HG03097 (cell line): ENCODE results near the gene FGF1.

Source experiments
- ATAC-seq: cut with Tn5 transposase; IDR thresholded peaks from one replicate; pipeline ENCODE4 v1.9.1; 2021; ENCODE audit not compliant: unreplicated experiment, low FRiP score

The FGF1 gene

DNA sequence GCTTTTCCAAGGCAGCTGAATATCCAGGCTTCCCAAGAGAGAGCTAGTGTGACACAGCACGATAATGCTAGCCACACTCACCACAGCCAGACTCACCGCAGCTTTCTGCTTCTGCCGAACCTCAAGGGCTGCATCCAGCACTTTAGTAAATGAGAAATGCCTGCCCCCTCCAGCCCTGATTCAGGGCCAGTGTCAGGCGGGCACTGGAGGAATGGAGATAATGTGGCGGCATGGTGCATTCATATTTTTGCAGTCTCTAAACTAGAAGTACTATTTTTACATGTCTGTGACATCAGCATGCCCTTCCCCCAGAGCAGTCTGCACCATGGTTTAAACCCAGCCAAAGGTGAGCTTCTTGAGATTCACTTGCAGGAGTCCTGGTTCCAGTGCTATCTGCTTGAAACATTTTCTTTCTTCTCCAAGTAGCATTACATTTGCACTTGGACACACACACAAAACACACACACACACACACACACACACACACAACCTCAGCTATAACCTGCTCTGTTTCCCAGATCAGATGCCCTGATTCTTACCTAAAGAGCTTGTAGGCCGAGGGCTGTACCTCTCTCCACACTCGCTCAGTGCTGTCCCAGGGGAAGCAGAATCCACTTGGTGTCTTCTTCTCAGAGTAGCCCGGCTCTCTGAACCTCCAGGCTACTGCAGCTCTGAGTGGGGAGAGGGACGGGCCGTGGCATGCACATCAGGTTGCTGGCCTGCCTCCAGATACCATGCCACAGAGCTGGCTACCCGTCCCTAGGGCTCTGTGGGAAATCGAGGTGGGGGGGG is at the start of gene FGF1:
Gene FGF1, minus strand, starts transcription at position 673 of the 792 bp plus-strand sequence. CDS start 71,963 bp downstream, outside the sequence.
- ATAC-seq, result no peak

DNA sequence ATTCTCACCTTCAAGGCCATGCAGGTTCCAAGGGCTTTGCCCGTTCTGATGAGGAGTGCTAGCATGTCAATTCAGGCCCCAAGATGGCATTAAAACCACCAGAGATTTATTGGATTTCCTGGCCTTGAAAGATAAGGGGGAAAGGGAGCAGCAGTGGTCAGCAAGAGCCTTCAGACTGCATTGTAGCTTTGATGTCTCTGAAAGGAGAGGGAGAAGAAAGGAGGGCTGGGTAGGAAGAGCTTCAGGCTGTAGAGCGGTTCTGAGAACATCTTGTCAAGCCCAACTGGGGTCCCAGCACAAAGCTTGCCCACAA is 41.8 kb upstream of the FGF1 start:
- no peak for ATAC-seq

DNA sequence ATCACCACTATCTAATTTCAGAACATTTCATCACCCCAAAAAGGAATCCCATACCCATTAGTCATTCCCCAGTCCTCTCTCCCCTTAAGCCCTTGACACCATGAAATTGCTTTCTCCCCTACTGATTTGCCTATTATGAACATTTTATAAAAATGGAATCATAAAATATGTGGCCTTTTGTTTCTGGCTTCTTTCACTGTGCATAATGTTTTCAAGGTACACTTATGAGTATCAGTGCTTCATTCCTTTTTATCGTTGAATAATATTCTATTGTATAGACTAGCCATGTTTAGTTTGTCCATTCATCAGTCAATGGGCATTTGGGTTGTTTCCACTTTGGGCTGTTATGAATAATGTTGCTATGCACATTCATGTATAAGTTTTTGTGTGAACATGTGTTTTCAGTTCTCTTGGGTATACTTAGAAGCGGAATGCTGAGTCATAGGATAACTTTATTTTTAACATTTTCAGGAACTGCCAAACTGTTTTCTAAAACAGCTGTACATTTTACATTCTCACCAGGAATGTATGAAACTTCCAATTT is 40.4 kb upstream of the FGF1 start:
- ATAC-seq, result no peak

DNA sequence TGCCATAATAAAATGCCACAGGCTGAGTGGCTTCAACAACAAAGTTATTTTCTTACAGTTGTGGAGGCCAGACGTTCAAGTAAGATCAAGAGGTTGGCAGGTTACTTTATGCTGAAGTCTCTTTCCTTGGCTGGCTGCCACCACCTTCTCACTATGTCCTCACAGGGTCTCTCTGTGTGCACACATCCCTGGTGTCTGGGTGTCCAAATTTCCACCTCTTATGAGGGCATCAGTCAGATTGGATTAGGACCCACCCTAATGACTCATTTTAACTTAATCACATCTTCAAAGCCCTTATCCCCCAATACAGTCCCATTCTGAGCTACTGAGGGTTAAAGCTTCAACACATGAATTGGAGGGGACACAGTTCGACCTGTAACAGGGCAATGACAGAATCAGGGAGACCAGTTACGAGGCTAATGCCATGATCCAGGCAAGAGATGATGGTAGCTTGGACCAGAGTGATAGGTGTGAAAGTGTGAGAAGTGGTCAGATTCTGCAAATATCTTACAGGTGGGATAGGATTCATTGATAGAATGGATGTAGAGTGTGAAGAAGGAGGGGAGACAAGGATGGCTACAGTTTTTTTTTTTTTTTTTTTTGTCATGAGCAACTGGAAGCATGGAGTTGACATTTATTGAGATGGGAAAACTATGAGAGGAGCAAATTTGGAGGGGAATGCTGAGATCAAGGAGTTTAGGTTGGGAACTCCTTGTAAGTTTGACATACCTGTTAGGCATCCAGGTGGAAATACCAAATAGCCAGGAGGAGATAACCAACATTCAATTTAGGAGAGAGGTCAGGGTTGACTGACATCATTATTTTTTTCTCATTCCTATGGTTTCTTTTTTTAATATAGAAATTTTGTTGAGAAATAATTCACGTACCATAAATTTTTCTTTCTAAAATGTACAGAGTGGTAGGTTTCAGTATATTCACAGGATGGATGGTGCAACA is 39.6 kb upstream of the FGF1 start:
- no peak for ATAC-seq

DNA sequence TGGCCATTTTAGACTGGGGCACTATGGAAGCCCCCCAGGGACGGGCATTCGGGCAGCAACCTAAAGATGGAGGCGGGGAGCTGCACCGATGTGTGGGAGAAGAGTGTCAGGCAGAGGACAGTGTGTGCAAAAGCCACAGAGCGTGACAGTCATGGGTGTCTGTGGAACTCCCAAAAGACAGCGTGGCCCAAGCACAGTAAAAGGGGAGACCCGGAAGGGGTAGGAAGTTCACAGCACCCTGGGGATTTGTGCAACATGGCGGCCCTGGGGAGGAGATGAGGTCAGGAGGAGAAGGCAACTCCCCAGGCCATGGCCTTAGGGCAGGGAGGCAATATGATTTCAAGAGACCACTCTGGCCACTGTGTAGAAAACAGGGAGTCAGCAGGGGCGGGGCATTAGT is 38.9 kb upstream of the FGF1 start:
- no peak for ATAC-seq

DNA sequence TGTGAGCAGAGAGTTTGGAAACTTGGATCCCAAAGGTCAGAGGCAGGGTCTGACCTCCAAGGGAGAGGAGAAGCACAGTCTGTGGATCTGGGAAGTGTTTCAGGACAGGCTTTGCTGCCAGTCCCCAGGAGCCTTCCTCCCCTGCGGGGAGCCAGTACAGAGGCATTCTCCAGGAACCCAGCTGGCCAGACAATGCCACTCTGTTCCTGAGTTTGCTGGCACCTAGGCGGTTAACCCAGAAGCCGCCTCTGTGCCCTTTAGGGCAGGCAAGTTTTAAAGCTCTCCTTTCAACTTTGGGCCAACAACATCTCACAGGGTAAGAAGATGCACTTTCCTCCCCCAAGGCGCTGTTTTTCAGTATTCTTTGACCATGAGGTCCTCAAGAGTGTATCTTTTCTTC is 37.0 kb upstream of the FGF1 start:
- no peak for ATAC-seq

DNA sequence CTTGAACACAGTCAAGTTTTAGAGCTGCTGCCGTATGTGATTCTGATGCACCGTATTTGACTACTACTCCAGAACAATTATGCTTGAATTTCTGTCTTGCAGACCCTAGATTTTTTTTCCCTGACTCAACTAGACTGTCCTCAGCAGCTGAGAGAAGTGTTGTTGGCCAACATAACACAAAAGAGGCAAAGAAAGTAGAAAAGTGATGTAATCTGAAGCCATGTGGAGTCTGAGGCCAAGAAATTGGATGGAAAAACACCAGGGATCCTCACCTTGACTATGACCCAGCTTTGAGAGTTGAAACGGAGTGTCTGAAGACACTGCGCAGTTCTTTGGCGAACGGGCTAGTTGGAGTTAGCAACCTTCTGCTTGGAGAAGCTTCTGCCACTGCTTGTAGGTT is 36.3 kb upstream of the FGF1 start:
- ATAC-seq, result no peak

DNA sequence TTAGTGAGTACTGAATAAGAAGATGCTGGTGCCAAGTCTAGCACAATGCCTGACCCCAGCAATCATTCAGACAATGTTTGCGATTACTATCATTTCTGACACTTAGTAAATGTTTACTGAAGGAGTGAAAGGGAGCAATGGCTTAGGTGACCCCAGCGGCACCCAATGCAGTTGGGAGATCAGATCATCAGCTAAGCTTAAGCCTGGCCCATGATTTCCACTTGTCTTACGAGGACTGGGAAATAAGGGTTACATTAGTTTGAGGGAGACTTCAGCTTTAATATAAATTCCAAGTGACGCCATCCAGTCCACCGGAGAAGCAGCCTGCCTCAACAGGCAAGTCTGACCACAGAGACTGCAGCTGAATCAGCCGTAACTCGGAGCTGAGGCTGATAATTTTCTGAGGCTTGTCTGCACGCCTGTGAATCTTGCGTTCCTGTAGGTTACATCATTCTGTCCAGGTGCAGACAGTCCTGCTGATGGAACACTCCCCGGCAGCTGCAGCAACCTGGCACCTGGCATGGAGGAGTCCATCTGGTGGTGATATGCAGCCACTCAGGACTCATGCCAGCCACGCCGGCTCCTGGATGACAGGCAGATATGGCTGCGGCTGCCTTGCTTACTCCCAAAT is 34.9 kb upstream of the FGF1 start:
- no peak for ATAC-seq

DNA sequence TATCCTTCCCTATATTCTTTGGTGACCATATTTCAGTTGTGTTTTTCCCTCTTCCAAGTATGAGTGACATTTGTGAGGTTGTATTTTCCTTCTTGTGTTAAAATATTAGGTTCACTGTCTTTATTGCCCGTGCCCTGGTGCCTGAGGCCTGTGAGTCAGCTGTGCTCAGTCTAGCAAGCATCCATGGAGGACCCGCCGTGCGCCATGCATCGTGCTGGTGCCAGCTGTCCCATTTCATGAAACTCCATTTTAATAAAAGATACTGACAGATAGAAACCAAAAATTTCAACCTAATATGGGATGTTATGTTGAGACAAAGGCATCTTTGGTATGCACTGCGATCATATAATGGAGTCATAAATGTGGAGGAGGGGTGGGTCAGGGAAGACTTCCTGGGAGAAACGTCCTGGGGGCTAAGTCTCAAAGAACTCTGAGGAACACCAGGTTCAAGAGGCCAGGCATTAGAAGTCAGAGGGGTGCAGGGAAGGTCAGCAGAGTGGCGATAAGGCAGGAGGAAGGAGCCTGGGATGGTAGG is 34.0 kb upstream of the FGF1 start:
- no peak for ATAC-seq

DNA sequence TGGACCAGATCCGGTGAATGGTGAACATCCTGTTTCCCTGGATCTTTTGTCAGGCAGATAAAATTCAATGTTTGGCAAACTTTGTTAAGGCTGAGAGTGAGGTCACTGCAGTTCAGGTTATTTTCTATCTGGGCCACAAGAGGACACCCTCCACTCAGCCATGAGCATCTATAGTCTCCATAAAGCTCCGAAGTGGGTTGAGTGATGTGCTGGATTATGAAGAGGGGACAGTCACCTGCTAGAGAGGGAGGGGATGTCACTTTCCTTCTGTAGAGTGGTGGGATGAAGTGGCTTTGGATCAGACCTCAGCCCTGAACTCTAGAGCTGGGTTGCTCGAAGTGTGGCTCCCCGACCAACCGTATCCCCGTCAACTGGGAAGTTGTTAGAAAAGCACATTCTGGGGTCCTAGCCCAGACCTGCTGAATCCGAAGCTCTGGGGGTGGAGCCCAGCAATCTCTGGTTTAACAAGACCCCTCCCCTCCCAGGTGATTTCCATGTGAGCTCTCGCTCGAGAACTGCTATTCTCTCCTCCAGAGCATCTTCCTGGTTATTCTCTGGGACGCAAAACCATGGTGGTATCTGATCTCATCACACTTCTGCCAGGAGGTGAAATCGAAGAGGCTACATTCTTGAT is 31.8 kb upstream of the FGF1 start:
- no peak for ATAC-seq

DNA sequence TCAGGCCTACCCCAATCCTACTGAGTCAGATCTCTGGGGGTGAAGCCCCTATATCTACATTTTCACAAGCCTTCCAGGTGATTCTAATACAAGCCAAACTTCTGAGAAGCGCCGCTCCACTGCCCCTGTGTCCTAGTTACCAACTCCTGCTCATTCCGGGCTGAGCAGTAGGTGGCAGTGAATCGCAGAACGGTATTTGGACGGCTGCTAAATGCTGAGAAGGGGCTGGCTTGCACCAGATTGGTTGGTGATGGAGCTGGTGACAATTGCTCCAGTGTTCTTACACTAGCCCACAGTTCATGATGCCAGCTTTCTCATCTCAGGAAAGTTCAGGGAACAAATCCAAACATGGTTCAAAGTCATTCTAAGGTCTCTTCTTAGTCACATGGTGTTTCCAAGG is 31.1 kb upstream of the FGF1 start:
- peak; percentile 49 for ATAC-seq

DNA sequence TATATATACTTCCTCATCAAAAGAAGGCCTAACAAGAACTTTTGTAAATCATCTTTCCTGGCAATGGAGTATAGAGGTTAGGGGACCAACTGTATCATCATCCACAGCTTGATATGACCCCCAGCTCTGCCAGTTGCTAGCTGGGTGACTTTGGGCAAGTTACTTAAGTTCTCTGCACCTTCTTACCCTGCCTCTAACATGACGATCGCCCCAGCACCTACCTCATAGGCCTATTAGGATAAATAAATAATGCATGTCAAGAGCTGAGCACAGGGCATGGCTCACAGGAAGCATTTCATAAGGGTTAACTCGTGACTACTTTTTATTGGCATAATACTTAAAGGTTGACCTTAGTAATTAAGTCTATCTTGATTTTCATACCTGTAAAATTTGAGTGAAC is 29.4 kb upstream of the FGF1 start:
- no peak for ATAC-seq

DNA sequence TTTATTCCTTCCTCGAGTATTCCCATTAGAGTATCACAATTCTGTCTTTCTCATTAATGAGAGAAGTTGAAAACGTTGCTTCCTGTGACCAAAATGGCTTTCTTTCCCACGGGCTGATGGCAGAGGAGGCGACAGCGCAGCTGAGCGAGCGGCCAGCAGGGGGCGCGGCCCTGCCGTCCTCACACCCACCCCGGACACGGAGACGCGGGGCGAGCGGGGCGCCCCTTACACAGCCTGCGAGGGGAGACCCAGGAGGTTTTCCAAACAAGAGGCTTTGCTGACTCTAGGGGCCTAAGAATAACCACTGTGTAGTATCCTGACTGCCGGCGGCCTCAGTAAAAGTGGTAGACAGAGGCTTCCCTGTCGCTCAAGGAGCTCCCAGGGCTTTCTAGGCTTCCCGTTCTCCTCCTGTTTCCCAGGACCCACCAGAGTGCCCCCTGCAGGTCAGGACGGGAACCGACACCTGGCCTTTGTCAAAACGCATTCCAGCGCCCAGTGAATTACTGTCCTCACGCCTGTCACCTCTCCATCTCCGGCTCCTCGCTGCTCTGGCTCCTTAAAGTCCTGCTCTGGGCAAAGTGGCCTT is 27.3 kb upstream of the FGF1 start:
- ATAC-seq, result peak; percentile 97

DNA sequence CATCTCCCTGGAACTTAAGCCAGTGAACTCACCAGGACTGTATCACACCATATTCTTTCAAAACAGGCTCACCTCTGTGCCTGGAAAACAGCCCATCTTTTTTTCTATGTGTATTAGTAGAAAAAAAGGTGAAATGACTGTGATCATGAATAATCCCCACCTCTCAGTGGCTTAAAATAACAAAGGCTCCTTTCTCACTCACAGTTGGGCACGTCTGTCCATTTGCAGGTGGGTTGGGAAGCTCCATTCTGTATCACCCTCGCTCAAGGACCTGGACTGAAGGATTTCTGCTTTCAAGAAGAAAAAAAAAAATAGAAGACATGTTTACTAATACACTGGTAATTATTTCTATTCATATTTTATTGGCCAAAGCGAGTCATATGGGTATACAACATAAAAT is 17.3 kb upstream of the FGF1 start:
- ATAC-seq, result no peak

DNA sequence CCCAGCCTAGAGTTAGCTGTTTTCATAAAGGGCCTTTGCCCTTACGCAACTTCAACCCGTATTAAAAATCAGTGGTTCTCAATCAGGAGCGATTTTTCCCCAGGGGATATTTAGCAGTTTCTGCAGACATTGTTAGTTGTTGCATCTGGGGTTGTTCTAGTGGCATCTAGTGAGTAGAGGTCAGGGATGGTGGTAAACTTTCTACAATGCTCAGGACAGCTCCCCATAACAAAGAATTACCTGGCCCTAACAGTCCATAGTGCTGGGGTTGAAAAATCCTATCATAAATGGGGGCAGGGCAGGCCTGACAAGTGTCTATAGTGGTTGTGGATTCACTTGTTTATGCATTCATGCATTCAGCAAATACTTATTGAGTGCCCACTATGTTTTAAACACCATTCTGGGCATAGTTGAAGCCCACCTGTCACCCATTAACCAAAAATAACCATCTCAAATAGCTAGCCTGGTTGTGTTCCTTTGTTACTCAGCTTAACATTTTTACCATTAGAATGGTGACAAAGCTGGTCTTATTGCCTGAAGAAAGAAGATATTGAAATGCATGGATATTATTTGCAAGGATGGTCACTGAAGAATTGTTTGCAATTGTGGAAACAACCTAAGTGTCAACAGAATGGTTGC is 15.9 kb upstream of the FGF1 start:
- ATAC-seq, result no peak

DNA sequence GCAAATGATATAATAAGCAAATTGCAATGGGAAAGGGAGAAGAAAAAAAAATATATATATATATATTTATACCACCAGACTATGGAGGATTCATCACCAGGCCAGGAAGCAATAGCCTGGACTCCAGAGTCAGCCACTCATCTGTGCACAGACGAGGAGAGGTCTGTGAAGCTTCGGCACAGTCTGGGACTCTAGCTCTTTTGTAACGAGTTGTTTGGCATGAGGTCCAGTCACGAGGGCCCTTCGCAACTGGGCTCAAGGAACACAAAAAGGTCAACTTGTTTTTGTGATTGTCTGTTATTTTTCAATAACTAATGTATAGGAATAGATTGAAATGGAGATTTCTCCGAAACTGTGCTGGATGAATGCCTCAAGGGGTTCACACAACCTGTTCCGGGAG is 14.7 kb upstream of the FGF1 start:
- no peak for ATAC-seq

DNA sequence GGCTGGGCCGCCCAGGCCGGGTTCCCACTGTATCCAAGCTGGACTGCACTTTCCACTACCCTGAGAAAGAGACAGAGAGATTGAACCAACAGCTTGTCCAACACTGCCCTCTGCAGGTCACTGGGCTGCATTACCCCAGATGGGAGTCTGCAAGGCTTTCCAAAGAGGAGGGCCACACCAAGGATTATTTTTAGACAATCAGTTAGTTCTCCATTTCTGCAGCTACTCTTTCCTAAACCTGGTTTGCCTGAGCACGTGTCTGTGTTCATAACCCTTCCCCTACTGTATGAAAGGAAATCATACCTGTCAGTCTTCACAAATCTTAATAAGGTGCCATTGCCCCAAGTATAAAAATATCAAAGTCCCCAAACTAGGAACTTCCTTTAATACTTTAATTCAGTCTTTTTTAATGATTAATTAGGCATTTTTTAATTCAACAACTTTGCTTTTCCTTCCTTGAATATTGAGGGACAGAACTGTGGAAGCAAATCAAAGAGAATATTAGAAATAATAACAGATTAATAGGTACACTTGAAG is 13.4 kb upstream of the FGF1 start:
- peak; percentile 67 for ATAC-seq

DNA sequence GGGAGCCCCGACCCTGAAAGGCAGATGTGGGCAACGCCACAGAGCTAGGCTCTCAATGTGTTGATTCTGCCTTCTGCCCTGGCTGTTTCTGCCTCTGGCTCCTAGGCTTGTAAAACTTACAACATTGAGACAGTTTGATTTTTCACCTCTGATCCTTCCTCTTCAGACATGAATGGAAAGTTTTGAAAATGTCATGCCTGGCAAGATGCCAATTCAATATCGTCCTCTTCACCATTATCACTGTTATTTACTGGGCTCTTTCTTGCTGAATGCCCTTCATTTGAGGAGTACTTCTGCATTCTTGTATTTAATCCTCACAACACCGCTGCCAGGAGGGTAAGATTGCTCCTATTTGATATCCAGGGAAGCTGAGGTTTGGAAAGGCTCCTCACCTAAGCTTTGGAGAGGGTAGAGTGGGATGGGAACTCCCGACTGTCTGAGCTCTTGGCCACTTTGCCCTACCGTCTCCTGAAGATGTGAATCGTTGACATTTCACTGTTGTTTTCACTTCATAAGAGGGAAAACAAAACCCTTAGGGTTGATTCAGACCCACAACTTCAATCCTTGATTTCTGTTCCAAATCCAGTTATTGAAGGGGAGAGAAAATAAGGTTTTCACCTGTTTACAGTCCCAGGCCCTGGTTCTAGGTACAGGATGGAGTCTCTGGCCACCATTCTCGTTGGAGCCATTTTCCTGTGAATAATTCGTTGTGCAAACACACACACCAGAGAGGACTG is 12.7 kb upstream of the FGF1 start:
- ATAC-seq, result no peak
